Dendritic cell treated with granulocyte-macrophage colony-stimulating factor and Interleukin-4, amounts not matched to agents 40 ng/mL and 50 ng/mL, for 4 days (primary cell): ENCODE results near the gene LMX1B.

Source experiments
- H3K27ac Mint-ChIP-seq: one replicate; pipeline ENCODE4 v1.8.0; 2022; ENCODE audit warnings: mild to moderate bottlenecking, mixed read lengths
- H3K27me3 Mint-ChIP-seq: one replicate; pipeline ENCODE4 v1.8.0; 2022; ENCODE audit warnings: mild to moderate bottlenecking, mixed read lengths
- H3K36me3 Mint-ChIP-seq: one replicate; pipeline ENCODE4 v1.8.0; 2022; ENCODE audit warnings: low read depth, mixed read lengths
- H3K4me1 Mint-ChIP-seq: one replicate; pipeline ENCODE4 v1.8.0; 2022; ENCODE audit warnings: low read depth, mixed read lengths
- H3K4me3 Mint-ChIP-seq: one replicate; pipeline ENCODE4 v1.8.0; 2022; ENCODE audit warnings: mild to moderate bottlenecking, moderate library complexity, mixed read lengths
- H3K9me3 Mint-ChIP-seq: one replicate; pipeline ENCODE4 v1.8.0; 2022; ENCODE audit warnings: mixed read lengths
- intact Hi-C: fragments of 100-400 bp; cut with micrococcal nuclease; formaldehyde crosslinking; loops from one replicate; pipeline ENCODE4 v1.15.0; 2022

Gene LMX1B

GRCh38 chr9:126658956-126659555, 45.3 kb downstream of the LMX1B start:
- H3K9me3 Mint-ChIP-seq: no peaks in the 10 kb centered on the region
- intact Hi-C loops: no loop called here
- peaks cover 46% of the 10 kb centered on the region for H3K27me3 Mint-ChIP-seq
- no peak overlapping the region for H3K4me3 Mint-ChIP-seq
- H3K36me3 Mint-ChIP-seq: no peaks in the 10 kb centered on the region
- no peaks in the 10 kb centered on the region for H3K4me1 Mint-ChIP-seq
- H3K27ac Mint-ChIP-seq: no peak overlapping the region

GRCh38 chr9:126661122-126661520, 47.4 kb downstream of the LMX1B start:
- H3K27me3 Mint-ChIP-seq: peaks cover 52% of the 10 kb centered on the region
- no peaks in the 10 kb centered on the region for H3K9me3 Mint-ChIP-seq
- no peak overlapping the region for H3K27ac Mint-ChIP-seq
- no peak overlapping the region for H3K4me3 Mint-ChIP-seq
- H3K4me1 Mint-ChIP-seq: peaks cover 2% of the 10 kb centered on the region
- intact Hi-C loops: no loop called here
- H3K36me3 Mint-ChIP-seq: no peaks in the 10 kb centered on the region

GRCh38 chr9:126661521-126662251, 48.0 kb downstream of the LMX1B start:
- intact Hi-C loops: no loop called here
- Mint-ChIP-seq H3K9me3 (no peaks in the 10 kb centered on the region), H3K27me3 (peaks cover 52% of the 10 kb centered on the region), H3K27ac (no peak overlapping the region), H3K4me3 (no peak overlapping the region), H3K36me3 (no peaks in the 10 kb centered on the region), H3K4me1 (peaks cover 8% of the 10 kb centered on the region)

- Mint-ChIP-seq H3K9me3 (no peaks in the 10 kb centered on the region), H3K4me3 (no peak overlapping the region), H3K4me1 (peaks cover 9% of the 10 kb centered on the region), H3K27me3 (peaks cover 42% of the 10 kb centered on the region), H3K27ac (no peak overlapping the region), H3K36me3 (no peaks in the 10 kb centered on the region)
- intact Hi-C loops: no loop called here
These were observed 49.9 kb downstream of the LMX1B start for GRCh38 chr9:126663661-126664072.

GRCh38 chr9:126664900-126665643, 51.3 kb downstream of the LMX1B start:
- Mint-ChIP-seq H3K27ac (no peak overlapping the region), H3K36me3 (no peaks in the 10 kb centered on the region), H3K4me1 (peaks cover 9% of the 10 kb centered on the region), H3K27me3 (peaks cover 42% of the 10 kb centered on the region), H3K9me3 (no peaks in the 10 kb centered on the region), H3K4me3 (no peak overlapping the region)
- intact Hi-C loops: no loop called here

- Mint-ChIP-seq H3K27me3 (peaks cover 41% of the 10 kb centered on the region), H3K27ac (no peak overlapping the region), H3K36me3 (no peaks in the 10 kb centered on the region), H3K4me1 (peaks cover 9% of the 10 kb centered on the region), H3K4me3 (no peak overlapping the region), H3K9me3 (no peaks in the 10 kb centered on the region)
- intact Hi-C loops: no loop called here
These were observed 51.9 kb downstream of the LMX1B start for GRCh38 chr9:126665644-126666035.

- Mint-ChIP-seq H3K36me3 (no peaks in the 10 kb centered on the region), H3K4me1 (peaks cover 9% of the 10 kb centered on the region), H3K9me3 (no peaks in the 10 kb centered on the region), H3K4me3 (no peak overlapping the region), H3K27ac (no peak overlapping the region), H3K27me3 (peaks cover 40% of the 10 kb centered on the region)
- intact Hi-C loops: no loop called here
These were observed 52.6 kb downstream of the LMX1B start for GRCh38 chr9:126666155-126666803.

GRCh38 chr9:126667190-126668055, 53.7 kb downstream of the LMX1B start:
- intact Hi-C loops: no loop called here
- H3K27ac Mint-ChIP-seq: no peak overlapping the region
- H3K4me3 Mint-ChIP-seq: no peak overlapping the region
- peaks cover 50% of the 10 kb centered on the region for H3K27me3 Mint-ChIP-seq
- no peaks in the 10 kb centered on the region for H3K9me3 Mint-ChIP-seq
- H3K36me3 Mint-ChIP-seq: no peaks in the 10 kb centered on the region
- H3K4me1 Mint-ChIP-seq: peaks cover 9% of the 10 kb centered on the region

GRCh38 chr9:126668058-126668457, 54.3 kb downstream of the LMX1B start:
- no peak overlapping the region for H3K4me3 Mint-ChIP-seq
- no peak overlapping the region for H3K27ac Mint-ChIP-seq
- H3K4me1 Mint-ChIP-seq: peaks cover 9% of the 10 kb centered on the region
- H3K36me3 Mint-ChIP-seq: no peaks in the 10 kb centered on the region
- intact Hi-C loops: no loop called here
- H3K27me3 Mint-ChIP-seq: peaks cover 51% of the 10 kb centered on the region
- no peaks in the 10 kb centered on the region for H3K9me3 Mint-ChIP-seq

- Mint-ChIP-seq H3K36me3 (no peaks in the 10 kb centered on the region), H3K27ac (no peak overlapping the region), H3K4me1 (peaks cover 9% of the 10 kb centered on the region), H3K27me3 (peaks cover 53% of the 10 kb centered on the region), H3K4me3 (no peak overlapping the region), H3K9me3 (no peaks in the 10 kb centered on the region)
- intact Hi-C loops: no loop called here
These were observed 55.4 kb downstream of the LMX1B start for GRCh38 chr9:126669108-126669507.

- Mint-ChIP-seq H3K36me3 (no peaks in the 10 kb centered on the region), H3K4me1 (peaks cover 9% of the 10 kb centered on the region), H3K4me3 (no peak overlapping the region), H3K9me3 (no peaks in the 10 kb centered on the region), H3K27ac (no peak overlapping the region), H3K27me3 (peaks cover 53% of the 10 kb centered on the region)
- intact Hi-C loops: no loop called here
These were observed 56.5 kb downstream of the LMX1B start for GRCh38 chr9:126670270-126670669.

GRCh38 chr9:126671381-126671831, 57.7 kb downstream of the LMX1B start:
- H3K9me3 Mint-ChIP-seq: no peaks in the 10 kb centered on the region
- no peak overlapping the region for H3K4me3 Mint-ChIP-seq
- no peaks in the 10 kb centered on the region for H3K36me3 Mint-ChIP-seq
- intact Hi-C loops: no loop called here
- peaks cover 10% of the 10 kb centered on the region for H3K4me1 Mint-ChIP-seq
- no peak overlapping the region for H3K27ac Mint-ChIP-seq
- peaks cover 53% of the 10 kb centered on the region for H3K27me3 Mint-ChIP-seq

GRCh38 chr9:126671983-126672382, 58.3 kb downstream of the LMX1B start:
- H3K27ac Mint-ChIP-seq: no peak overlapping the region
- no peaks in the 10 kb centered on the region for H3K36me3 Mint-ChIP-seq
- H3K4me1 Mint-ChIP-seq: peaks cover 5% of the 10 kb centered on the region
- intact Hi-C loops: no loop called here
- H3K9me3 Mint-ChIP-seq: no peaks in the 10 kb centered on the region
- H3K27me3 Mint-ChIP-seq: peaks cover 56% of the 10 kb centered on the region
- H3K4me3 Mint-ChIP-seq: no peak overlapping the region
